Measurements from ENCODE around the gene KIF20A.
"Not testable (repeated sequence)": the region's sequence is repeated elsewhere in the genome, so short reads cannot be mapped to it uniquely, and the experiment has no call there.

Gene KIF20A

DNA sequence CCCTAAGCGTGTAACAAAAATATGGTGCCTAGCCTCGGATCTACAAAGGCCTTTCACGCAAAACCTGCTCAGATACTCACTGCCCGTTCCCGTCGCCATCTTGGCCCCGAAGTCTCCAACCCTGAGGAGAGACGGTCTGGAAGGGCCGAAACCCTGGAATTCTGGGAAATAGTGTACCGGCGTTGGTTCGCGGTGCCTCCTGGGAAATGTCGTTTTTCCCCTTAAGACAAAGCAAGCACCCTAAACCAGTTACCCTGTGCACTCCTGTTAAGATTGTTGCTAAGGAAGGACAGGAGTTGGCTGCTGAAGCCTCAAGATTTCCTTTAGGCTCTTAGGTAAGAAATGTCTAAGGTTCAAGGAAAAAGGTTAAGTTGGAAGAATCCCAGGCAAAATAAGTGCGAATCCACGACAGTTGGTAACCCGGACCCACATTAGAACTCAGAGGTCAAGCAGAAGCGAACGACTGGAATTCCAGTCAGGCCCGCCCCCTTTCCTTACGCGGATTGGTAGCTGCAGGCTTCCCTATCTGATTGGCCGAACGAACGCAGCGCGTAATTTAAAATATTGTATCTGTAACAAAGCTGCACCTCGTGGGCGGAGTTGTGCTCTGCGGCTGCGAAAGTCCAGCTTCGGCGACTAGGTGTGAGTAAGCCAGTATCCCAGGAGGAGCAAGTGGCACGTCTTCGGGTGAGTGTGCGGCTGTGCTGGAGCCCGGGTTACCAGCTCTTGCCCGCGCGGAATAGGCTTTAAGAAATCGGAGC, at the start of gene KIF20A, which contains the start of gene BRD8:
Gene KIF20A, plus strand, starts transcription at position 597 of the 761 bp plus-strand sequence. CDS start 569 bp downstream, outside the sequence.
Gene BRD8, minus strand, starts transcription at position 115 of the 761 bp plus-strand sequence. Its CDS starts 16 bp downstream, at position 99.
- peak; percentile 98 for DNase-seq

DNA sequence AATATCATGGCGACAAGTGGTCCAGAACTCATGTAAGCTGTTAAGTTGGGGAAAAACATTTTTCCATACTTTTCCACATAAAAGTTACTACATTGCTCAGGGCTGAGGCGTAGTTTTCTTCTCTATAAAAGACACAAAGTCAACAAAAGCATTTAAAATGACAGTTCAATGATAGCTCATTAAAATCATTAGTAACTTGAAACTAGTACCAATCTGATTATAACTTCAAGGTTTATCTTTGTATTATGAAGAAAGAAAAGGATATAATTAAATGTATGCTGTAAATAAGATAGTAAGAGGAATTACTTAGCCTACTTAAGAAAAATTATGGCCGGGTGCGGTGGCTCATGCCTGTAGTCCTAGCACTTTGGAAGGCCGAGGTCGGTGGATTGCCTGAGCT, 49.6 kb upstream of the KIF20A start:
- DNase-seq: no peak

DNA sequence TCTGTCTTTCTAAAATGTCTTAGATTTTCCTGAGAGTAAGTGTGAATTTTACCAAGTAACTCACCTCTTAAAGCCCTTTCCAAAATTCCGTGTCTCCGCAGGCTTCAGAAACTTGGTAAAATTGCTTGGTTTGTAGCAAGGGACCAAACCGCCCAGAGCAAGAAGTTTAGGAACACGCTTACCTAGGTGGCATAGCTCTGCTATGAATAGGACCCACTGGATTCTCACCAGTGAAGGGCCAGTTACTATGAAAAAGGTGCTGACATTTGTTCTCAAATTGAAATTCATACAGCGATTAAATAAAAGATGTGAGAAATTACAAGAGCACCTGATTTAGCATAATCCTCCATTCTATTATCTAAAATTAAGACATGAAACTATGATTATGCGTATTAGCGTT, 46.4 kb upstream of the KIF20A start:
- DNase-seq: no peak

DNA sequence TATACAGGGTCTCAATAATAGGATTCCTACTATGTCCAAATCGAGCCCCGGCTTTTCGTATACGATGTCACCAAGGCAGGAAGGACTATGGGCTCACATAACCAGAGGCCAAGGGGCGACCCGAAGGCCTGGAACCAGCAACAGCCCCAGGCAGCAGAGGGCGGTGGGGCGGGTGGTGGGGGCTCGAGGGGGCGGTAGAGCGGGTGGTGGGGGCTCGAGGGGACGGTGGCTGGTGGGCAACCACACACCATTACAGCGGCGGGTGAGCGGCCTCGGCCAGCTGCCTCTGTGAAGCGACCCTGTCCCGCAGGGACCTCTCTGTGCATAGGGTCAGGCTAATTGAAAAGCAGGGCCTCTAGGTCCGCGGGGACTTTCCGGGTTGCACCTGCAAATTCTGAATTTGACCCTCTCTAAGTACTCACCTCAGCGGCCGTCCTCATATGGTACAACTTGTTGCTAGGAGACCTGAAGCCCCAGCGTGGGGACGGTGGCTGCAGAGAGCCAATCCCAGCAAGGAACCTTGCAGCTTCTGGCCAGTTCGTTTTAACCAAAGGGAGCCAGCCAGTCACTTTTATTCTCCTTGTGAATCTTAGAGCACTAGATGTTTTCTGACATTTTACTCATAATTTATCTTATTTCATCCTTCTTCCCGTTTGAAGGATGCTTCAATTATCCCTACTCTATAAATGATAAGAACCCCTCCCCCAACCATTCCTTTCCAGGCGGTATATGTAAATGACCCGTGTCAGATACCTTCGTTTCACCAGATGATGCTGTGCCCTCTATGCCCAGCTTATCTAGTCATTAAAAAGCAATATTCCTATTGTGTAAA, 39.7 kb upstream of the KIF20A start, which contains the start of gene NME5:
Gene NME5, minus strand, starts transcription at position 480 of the 832 bp plus-strand sequence. CDS start 648 bp downstream, outside the sequence.
- DNase-seq: peak; percentile 61

DNA sequence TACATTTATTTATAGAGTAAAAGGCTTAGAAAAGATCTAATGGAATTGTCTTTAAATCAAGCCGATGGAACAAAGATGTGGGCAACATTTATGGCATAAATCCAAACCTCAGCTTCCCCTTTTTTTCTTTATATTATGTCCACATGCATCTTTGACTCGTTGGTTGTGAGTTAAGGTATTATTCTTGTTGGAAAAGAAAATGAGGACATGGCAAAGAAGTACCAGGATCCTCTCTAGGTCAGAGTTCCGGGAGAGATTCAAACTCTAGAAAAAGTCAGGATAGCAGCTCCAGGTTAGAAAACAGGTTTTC, 39.2 kb upstream of the KIF20A start:
- no peak for DNase-seq

DNA sequence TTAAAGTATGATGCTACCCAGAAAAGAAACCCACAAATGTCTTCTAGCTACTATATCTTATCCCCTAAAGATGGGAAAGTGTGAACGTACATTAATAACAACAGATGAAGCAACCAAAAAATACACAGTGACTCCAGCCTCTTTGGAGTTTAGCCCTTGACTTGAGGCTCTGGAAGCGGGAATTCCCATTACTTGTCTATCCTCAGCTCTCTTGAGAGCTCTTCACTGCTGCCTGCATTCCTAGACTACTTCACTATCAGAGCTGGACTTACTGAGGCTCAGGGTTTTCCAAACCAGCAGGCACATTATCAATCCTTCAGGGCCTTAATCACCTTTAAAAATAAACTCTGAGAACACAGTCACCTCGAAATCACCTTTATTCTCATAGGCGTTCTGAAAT, 38.6 kb upstream of the KIF20A start:
- no peak for DNase-seq

DNA sequence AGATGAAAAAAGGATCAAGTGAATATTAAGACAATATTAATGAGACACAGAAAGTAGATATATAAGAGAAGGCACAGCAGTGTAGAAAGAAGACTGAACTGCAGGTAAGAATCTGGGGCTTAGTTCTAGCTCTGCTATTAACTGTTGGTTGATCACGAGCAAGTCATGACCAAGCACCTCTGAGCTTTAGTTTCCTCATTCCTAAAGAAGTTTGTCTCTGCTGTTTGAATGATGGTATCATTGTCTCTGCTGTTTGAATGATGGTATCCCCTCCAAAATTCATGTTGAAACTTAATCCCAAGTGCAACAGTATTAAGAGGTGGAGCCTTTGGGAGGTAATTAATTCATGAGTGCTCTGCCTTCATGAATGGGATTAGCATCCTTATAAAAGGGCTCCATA, 37.2 kb upstream of the KIF20A start:
- no peak for DNase-seq

DNA sequence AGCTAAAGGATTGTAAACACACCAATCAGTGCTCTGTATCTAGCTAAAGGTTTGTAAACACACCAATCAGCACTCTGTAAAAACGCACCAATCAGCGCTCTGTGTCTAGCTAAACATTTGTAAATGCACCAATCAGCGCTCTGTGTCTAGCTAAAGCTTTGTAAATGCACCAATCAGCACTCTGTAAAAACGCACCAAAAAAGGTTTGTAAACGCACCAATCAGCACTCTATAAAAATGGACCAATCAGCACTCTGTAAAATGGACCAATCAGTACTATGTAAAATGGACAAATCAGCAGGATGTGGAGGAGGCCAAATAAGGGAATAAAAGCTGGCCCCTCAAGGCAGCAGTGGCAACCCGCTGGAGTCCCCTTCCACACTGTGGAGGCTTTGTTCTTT, 35.3 kb upstream of the KIF20A start:
- not testable (repeated sequence) for DNase-seq

DNA sequence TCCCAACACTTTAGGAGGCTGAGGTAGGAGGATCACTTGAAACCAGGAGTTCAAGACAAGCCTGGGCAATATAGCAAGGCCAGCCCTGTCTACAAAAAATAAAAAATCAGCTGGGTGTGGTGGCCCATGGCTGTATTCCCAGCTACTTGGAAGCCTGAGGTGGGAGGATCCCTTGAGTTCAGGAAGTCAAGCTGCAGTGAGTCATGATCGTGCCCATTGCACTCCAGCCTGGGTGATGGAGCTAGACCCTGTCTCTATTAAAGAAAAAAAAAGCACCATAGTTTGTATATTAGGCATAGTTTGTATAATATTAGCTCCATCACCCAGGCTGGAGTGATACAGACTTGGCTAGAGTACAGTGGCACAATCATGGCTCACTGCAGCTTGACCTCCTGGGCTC, 30.1 kb upstream of the KIF20A start:
- DNase-seq: no peak

DNA sequence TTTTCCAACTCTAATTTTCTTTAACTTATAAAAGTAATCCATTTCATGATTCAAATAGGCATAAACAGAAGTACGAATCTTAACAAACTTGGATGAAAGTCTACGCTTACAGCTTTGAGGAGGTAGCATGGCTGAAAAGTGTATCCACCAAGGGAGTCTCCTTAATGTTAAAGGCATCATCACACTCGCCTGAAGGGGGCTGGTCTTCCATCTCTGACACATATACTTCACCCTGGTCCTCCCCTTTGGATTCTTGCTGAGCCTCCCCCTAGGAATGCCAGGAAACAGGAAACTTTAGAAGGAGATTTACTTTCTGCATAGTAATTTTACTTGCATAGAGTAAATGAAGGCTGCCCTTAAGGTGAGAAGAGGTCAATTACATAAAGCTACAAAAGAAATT, 29.4 kb upstream of the KIF20A start:
- no peak for DNase-seq

DNA sequence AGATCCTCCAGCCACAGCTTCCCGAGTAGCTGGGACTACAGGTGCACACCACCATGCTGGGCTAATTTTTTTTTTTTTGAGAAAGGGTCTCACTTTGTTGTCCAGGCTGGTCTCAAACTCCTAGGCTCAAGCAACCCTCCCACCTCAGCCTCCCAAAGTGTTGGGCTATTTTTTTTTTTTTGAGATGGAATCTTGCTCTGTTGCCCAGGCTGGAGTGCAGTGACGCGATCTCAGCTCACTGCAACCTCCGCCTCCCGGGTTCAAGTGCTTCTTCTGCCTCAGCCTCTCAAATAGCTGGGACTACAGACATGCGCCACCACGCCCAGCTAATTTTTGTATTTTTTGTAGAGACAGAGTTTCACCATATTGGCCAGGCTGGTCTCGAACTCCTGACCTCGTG, 22.9 kb upstream of the KIF20A start:
- DNase-seq: not testable (repeated sequence)

DNA sequence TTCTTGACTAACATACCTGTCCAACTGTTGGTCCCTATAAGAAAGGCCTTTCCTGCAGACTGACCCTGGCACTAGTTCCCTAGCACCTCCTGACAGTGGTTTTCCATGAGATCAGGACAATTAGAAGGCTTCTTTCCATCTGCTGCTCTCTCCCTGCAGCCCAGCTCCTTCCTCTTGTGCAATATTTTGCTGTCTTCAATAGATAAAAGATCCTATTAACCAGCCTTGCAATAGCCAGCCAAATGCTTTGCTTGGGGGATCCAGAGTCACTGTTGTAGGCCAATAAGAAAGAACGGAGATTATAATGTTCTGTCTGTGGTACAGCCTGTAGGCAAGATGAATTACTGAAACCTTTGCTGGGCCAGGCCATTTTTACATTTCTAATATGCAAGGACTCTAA, 21.3 kb upstream of the KIF20A start:
- no peak for DNase-seq

DNA sequence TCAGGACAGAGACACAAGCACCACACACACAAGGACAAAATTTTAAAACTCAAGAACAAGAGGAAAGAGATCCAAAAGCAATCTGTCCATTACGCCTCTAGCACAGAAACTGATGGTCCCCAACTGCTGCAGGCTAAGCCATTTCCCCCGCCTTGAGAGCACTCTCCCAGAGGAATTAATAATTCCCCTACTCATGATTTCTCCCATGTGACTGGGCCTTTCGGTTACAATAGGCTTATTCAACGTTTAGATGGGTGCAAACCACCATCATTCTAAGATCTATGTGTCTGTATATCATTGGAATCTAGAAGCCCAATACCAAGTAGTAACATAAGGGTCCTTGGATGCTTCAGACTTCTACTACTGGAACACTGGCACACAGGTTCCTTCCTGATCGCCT, 19.2 kb upstream of the KIF20A start:
- no peak for DNase-seq

DNA sequence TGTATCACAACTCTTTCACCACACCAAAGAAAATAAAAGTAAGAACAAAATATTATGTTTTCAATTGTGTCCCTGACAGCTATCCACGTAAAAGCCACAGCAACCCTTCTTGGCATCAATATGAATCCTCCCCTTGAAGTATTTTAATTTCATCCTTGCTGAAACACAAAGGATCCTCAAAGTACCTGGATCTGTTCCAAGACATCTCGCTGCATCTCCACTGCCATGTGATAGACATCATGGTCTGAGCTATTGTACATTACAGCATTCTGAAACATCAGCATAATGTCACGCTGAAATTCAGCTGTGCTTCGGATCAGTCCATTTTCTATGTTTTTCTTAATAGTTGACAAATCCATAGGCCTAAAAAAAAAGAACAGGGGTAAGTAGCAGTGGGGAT, 18.2 kb upstream of the KIF20A start:
- no peak for DNase-seq

DNA sequence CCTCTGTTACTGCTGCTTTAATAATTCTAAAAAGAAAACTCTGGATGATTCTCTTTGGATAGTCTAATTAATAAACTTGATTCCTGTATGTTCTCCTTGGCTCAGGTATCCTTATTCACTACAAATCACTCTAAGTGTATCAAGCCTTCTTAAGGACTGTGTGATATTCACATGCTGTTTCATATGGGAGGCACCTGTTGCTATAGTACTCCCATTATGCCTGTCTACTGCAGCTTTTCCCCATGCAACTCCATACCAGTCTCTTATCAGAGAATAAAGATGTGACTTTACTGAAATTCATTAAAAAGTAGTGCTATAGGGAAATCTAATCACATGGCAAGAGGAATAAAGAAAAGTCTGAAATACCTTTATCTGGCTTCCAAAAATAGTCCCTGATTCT, 15.2 kb upstream of the KIF20A start:
- no peak for DNase-seq

DNA sequence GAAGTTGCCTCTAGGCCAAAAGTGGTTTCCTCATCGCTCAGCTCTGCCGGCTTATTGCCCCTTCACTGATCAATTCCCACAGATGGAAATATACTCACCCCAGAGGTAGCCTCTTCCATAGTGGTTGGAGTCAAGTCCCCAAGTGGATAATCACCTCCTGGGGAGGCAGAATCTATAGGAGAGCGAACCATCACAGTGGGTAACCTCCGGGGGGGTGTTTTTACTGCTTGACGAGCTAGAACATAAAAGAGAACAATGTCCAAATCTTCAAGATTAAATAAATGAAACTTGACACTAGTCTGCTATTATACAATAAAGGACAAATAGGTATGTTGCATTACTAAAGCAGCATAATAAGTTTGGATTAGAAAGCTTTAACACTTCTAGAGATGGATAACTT, 9.8 kb upstream of the KIF20A start:
- no peak for DNase-seq

DNA sequence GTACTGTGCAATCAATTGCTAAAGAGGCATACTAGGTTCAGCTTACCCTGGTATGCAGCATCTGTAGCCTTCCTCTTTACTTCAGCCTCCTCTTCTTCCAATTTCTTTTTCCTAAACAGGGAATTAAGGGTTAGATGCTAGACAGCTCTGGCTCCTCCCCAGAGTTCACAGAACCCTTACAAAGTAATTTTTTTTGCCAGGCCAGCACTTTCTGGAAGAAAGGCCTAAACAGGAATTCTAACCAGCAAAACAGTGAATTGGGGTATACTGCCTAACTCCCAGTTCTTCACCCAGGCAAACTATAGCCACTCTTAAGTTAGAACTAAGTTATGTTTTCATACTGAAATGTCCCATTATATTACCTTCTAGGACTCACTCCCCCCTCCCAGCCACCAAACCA, 8.6 kb upstream of the KIF20A start:
- DNase-seq: no peak

DNA sequence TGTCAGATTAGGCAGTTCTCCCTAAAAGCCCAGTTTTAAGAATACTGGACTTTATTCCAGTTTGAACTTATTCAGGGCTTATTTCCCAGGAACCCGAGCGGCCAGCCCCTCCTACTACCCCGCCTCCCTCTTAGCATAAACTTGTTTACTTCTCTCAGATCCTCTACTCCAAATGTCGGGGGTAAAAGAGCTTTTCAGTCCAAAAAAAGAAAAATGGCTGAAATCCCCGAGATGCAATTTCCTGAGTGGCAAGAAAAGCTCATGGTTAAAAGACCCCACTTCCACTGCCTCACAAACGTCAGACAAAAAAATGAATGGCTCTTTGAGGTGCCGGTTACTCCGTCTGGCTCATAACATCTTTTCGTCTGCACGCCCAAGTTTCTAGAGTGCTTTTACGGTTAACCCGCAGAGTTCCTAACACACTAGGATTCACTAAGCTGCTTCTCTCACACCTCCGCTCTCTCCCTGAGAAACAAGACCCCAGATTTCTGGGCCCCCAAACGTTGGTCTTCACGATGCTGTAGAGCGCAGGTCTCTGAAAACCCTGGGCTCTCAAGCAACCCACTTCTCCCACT, 884 bp upstream of the KIF20A start:
- DNase-seq: peak; percentile 38

DNA sequence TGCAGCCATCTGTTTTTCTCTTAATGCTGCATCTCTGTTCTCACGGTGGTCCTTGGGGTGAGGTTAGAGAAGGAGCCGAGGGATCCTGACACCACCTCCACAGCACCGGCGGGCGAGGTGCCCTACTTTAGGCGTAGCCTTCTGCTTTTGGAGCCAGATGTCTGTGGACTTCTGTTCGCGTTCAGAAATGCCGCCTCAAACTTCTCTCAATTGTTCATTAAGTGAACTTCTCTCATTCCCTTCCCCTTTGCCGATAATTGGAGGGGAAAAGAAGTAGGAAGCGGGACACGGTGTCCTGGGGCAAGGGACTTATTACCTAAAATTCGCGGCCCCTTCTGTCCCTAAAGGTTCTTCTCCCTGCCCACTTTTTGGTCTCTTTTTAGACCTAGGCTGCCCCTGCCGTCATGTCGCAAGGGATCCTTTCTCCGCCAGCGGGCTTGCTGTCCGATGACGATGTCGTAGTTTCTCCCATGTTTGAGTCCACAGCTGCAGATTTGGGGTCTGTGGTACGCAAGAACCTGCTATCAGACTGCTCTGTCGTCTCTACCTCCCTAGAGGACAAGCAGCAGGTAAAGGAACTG, 455 bp downstream of the KIF20A start:
- no peak for DNase-seq

DNA sequence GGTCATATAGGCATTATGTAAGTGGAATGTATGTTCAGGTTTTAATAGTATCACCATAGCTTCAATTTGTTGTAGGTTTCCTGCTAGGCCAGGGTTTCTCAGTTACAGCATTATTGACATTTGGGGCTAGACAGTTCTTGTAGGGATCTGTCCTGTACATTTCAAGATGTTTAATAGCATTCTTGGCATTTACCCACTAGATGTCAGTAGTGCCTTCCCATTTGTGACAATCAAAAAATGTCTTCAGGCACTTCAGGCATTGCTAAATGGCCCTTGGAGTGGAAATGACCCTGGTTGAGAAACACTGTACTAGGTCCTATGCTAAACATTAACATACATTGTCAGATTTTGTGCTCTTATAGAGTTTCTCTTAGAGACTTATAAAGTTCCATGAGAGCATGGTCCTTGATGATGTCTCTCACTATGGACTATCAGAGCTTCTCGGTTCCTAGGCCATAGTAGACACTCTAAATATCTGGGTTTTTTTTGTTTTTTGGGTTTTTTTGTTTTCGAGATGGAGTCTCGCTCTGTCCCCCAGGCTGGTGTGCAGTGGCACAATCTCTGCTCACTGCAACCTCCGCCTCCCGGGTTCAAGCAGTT, 1.4 kb downstream of the KIF20A start:
- no peak for DNase-seq

DNA sequence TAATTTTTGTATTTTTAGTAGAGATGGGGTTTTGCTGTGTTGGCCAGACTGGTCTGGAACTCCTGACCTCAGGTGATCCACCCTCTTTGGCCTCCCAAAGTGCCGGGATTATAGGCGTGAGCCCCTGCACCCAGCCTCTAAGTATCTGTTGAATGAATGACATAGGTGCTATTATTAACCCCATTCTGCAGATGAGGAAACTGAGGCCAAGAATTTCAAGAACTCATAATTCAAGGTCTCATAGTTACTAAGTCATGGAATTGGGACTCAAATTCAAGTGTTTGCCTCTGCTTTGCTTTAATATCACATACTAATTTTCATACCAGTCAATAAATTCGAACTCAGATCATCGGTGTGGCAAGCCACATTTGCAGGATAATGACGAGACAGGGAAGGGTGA, 1.9 kb downstream of the KIF20A start:
- no peak for DNase-seq

DNA sequence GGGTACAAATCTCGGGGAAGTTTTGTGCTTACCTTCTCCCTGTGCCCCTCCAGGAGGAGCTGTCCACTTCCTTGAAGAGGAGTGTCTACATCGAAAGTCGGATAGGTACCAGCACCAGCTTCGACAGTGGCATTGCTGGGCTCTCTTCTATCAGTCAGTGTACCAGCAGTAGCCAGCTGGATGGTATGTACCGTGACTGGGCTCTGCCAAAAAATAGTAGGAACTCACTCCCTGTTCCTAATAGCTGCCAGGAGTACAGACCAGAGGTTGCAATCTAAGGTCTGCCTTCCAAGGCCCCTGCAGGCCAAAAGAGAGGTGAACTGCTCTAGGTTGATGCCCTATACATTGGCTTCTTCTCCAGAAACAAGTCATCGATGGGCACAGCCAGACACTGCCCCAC, 3.9 kb downstream of the KIF20A start:
- no peak for DNase-seq

DNA sequence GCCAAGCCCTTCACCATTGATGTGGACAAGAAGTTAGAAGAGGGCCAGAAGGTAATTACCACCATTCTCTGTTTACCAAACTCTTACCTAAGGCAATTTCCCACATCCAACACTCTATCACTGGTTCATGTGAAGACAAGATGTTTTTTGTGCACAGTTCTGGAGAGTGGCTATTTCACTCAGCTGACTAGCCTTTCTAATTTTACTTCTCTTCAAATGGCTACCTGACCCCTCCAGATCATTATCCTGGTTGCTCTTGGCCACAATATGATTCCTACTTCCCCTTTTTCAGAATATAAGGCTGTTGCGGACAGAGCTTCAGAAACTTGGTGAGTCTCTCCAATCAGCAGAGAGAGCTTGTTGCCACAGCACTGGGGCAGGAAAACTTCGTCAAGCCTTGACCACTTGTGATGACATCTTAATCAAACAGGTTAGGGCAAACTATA, 7.1 kb downstream of the KIF20A start:
- DNase-seq: no peak
